ENCODE results near the gene YARS1.

DNA sequence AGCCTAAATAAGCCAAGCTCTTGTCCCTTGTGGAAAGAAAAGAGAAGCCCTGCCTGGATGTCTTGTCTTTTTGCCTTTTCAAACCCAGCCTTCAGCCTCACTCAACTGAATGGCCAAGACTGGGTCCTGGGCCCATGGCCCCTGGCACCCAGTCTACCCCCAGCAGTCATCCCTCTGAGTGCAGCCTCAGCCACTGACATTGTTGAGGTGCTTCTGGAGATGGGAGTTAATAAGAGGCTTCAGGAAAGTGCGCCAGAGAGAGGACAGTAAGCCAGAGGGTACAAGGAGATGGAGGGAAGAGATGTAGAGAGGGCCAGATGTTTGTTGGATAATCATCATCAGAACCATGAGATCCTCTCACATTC lies 46.7 kb upstream of the YARS1 start:
- TF ChIP-seq EZH2 (IDR thresholded peaks at IDR 0.05; ENCODE audit: insufficient read depth, low read length) = no peak
- TF ChIP-seq, protein P1, sequence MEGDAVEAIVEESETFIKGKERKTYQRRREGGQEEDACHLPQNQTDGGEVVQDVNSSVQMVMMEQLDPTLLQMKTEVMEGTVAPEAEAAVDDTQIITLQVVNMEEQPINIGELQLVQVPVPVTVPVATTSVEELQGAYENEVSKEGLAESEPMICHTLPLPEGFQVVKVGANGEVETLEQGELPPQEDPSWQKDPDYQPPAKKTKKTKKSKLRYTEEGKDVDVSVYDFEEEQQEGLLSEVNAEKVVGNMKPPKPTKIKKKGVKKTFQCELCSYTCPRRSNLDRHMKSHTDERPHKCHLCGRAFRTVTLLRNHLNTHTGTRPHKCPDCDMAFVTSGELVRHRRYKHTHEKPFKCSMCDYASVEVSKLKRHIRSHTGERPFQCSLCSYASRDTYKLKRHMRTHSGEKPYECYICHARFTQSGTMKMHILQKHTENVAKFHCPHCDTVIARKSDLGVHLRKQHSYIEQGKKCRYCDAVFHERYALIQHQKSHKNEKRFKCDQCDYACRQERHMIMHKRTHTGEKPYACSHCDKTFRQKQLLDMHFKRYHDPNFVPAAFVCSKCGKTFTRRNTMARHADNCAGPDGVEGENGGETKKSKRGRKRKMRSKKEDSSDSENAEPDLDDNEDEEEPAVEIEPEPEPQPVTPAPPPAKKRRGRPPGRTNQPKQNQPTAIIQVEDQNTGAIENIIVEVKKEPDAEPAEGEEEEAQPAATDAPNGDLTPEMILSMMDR (IDR thresholded peaks at IDR 0.05; ENCODE audit: insufficient read depth, low read depth, low read length) = no peak

Data from astrocyte (in vitro differentiated cells and primary cell).